SW480 (cell line): ENCODE results near the gene SNX2.

ENCODE experiments used
- DNase-seq: peaks from one replicate; pipeline ENCODE4 v3.0.0-alpha.2; 2016; ENCODE audit warnings: low spot score

The SNX2 gene

GRCh38 chr5:122772446-122772845 is 2.4 kb upstream of the SNX2 start:
- no peak for DNase-seq

- no peak for DNase-seq
Observed at GRCh38 chr5:122773619-122774018, 1.3 kb upstream of the SNX2 start.

GRCh38 chr5:122774519-122774860 is 390 bp upstream of the SNX2 start:
- no peak for DNase-seq

- DNase-seq: peak; percentile 30
Observed at GRCh38 chr5:122775550-122776542, 966 bp downstream of the SNX2 start.

- DNase-seq: no peak
Observed at GRCh38 chr5:122778157-122778556, 3.3 kb downstream of the SNX2 start.

- DNase-seq: no peak
Observed at GRCh38 chr5:122779451-122779850, 4.6 kb downstream of the SNX2 start.

GRCh38 chr5:122780296-122780695 is 5.4 kb downstream of the SNX2 start:
- no peak for DNase-seq

- no peak for DNase-seq
Observed at GRCh38 chr5:122781465-122781864, 6.6 kb downstream of the SNX2 start.

- DNase-seq: no peak
Observed at GRCh38 chr5:122785294-122785693, 10.4 kb downstream of the SNX2 start.

GRCh38 chr5:122788371-122788770 is 13.5 kb downstream of the SNX2 start:
- no peak for DNase-seq

GRCh38 chr5:122788996-122789395 is 14.1 kb downstream of the SNX2 start:
- no peak for DNase-seq

GRCh38 chr5:122789461-122790171 is 14.7 kb downstream of the SNX2 start:
- no peak for DNase-seq

GRCh38 chr5:122790354-122791103 is 15.6 kb downstream of the SNX2 start:
- no peak for DNase-seq

GRCh38 chr5:122805481-122805880 is 30.6 kb downstream of the SNX2 start:
- DNase-seq: no peak

- DNase-seq: no peak
Observed at GRCh38 chr5:122810405-122810804, 35.5 kb downstream of the SNX2 start.

GRCh38 chr5:122815218-122815767 is 40.4 kb downstream of the SNX2 start:
- no peak for DNase-seq

GRCh38 chr5:122816756-122817155 is 41.9 kb downstream of the SNX2 start:
- DNase-seq: no peak

- DNase-seq: no peak
Observed at GRCh38 chr5:122831984-122832383, 57.1 kb downstream of the SNX2 start.

- DNase-seq: no peak
Observed at GRCh38 chr5:122835681-122836080, 60.8 kb downstream of the SNX2 start.

- DNase-seq: no peak
Observed at GRCh38 chr5:122836947-122837346, 62.1 kb downstream of the SNX2 start.

GRCh38 chr5:122839731-122840130 is 64.9 kb downstream of the SNX2 start:
- DNase-seq: no peak

GRCh38 chr5:122842016-122842580 is 67.2 kb downstream of the SNX2 start:
- no peak for DNase-seq
